ENCODE results near the gene GNAI3.

- TF ChIP-seq CTCF (IDR thresholded peaks at IDR 0.05; ENCODE audit: poor library complexity) (no peak), EZH2 (IDR thresholded peaks at IDR 0.05; ENCODE audit: borderline replicate concordance) (no peak), EZH2phosphoT487 (IDR thresholded peaks at IDR 0.05; ENCODE audit: low read depth, severe bottlenecking, unreplicated experiment) (no peak)
These were observed 21.2 kb upstream of the GNAI3 start for GRCh38 chr1:109527098-109527811.

All from hepatocyte (in vitro differentiated cells).